ENCODE data around the gene ZFAND3.

- TF ChIP-seq CTCF (IDR thresholded peaks at IDR 0.05; ENCODE audit: poor library complexity, severe bottlenecking), result no peak
- TF ChIP-seq EZH2 (IDR thresholded peaks at IDR 0.05; ENCODE audit: borderline replicate concordance, insufficient read depth, low read length, poor library complexity, severe bottlenecking), result no peak
- TF ChIP-seq MXI1 (conservative IDR thresholded peaks at IDR 0.05; ENCODE audit: poor library complexity, severe bottlenecking), result no peak
Observed at GRCh38 chr6:38188677-38189335, 369.3 kb downstream of the ZFAND3 start.

Data from neural cell (in vitro differentiated cells).